ES-I3 (cell line): ENCODE results near the gene DMTF1.
"Not testable (repeated sequence)": the region's sequence is repeated elsewhere in the genome, so short reads cannot be mapped to it uniquely, and the experiment has no call there.

Source experiments
- H3K36me3 ChIP-seq: 2 replicates; pipeline ENCODE4 v1.6.1; 2013; ENCODE audit warnings: mild to moderate bottlenecking, low read length, control low read depth, moderate library complexity; ENCODE audit not compliant: insufficient read depth
- H3K4me1 ChIP-seq: 2 replicates; pipeline ENCODE4 v1.6.1; 2013; ENCODE audit warnings: mild to moderate bottlenecking, control low read depth, low read length; ENCODE audit not compliant: insufficient read depth
- H3K9ac ChIP-seq: 2 replicates; pipeline ENCODE4 v1.6.1; 2013; ENCODE audit warnings: low read depth, mild to moderate bottlenecking, low read length, moderate library complexity
- H3K9me3 ChIP-seq: 2 replicates; pipeline ENCODE4 v1.6.1; 2013; ENCODE audit warnings: mild to moderate bottlenecking, low read length, moderate library complexity; ENCODE audit not compliant: control insufficient read depth, insufficient read depth

DMTF1 gene

DNA sequence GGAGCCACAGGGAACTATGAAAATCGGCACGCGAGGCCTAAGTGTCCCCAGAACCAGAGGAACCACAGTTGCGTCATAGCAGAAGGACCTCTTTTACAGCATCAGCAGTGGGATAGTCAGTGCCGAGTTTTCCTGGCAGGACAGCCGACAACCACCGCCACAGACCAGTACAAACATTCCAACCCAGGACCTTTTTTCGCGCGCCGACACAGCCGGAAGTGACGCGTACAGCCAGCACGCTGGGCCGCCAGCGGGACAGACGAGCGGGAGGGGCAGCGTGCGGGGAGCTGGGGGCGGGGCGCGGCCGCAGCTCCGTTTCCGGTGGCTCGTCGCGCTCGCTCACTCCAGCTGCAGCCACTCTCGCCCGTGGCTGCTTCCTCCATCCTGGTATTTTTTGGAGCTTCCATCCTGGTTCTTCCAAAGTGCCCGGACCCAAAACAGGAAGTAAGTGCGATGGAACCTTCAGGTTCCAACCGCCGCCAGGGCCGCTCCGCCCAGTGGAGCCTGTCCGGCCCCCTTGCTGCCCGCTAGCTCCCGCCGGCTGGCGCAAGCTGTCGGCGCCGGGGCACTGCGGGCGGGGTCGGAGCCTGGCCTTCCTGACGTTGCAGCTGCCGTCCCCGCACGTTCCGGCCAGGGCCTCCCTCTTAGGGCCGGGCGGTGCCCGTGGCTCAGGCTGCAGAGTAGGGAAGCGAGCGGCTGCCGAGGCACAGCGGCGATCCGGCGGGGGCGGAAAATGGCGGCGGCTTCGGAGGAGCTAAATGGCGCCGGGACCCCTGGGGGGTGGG is at the start of gene DMTF1:
Gene DMTF1, plus strand, starts transcription at position 342 of the 785 bp plus-strand sequence. CDS start 12,489 bp downstream, outside the sequence.
- no peaks in the 10 kb centered on the region; the same call in 1 of the 2 replicates for H3K4me1 ChIP-seq

DNA sequence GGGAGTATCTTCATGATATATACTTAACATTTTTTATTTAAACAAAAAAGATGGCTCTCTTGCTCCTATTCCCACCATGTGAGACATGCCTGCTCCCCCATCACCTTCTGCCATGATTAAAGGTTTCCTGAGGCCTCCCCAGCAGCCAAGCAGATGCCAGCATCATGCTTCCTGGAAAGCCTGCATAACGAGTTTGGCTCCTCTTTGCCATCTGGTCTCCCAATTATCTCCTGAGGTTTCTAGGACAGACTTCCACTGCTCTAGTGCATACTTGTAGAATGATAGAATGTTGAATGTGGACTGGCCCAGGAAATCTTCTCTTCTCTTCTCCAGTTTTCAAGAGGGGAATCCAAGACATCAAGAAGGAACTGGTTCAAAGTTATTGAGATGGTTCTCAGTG is 46.9 kb upstream of the DMTF1 start:
- Histone ChIP-seq H3K9ac (no peak overlapping the region), H3K36me3 (no peaks in the 10 kb centered on the region), H3K4me1 (no peaks in the 10 kb centered on the region), H3K9me3 (peaks cover 3% of the 10 kb centered on the region; the same call in 1 of the 2 replicates)

More for the DNA sequence above, at the start of gene DMTF1:
- Histone ChIP-seq H3K36me3 (no peaks in the 10 kb centered on the region), H3K9me3 (no peaks in the 10 kb centered on the region), H3K9ac (peak within 1 kb of the TSS; percentile 76)

DNA sequence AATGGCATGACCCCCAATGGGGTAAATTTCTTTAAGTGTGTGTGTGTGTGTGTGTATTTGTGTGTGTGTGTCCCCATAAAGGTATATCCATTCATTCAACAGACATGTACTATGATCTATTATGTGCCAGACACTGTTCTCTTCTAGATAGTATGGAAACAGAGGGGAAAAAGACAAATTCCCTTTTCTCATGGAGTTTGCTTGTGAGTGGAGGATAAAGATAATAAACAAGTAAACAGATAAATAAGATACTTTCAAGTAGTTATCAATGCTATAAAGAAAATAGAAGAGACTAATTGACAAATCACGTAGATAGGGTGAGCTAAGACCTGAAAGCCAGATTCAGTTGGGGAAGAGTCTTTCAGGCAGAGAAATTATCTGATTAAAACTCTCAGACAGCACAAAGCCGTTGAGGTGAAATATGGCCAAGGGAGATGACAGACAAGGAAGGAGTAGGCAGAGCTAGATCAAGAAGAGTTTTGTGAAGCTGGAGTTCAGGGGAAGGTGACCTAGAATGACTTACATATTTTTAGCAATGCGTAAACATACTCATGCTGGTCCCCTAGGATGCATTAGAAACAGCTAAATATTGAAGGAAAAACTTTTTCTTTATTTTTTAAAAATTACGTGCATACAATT is 45.2 kb upstream of the DMTF1 start:
- no peaks in the 10 kb centered on the region for H3K4me1 ChIP-seq
- no peaks in the 10 kb centered on the region for H3K36me3 ChIP-seq
- H3K9ac ChIP-seq: no peak overlapping the region
- H3K9me3 ChIP-seq: peaks cover 3% of the 10 kb centered on the region; the same call in 1 of the 2 replicates

DNA sequence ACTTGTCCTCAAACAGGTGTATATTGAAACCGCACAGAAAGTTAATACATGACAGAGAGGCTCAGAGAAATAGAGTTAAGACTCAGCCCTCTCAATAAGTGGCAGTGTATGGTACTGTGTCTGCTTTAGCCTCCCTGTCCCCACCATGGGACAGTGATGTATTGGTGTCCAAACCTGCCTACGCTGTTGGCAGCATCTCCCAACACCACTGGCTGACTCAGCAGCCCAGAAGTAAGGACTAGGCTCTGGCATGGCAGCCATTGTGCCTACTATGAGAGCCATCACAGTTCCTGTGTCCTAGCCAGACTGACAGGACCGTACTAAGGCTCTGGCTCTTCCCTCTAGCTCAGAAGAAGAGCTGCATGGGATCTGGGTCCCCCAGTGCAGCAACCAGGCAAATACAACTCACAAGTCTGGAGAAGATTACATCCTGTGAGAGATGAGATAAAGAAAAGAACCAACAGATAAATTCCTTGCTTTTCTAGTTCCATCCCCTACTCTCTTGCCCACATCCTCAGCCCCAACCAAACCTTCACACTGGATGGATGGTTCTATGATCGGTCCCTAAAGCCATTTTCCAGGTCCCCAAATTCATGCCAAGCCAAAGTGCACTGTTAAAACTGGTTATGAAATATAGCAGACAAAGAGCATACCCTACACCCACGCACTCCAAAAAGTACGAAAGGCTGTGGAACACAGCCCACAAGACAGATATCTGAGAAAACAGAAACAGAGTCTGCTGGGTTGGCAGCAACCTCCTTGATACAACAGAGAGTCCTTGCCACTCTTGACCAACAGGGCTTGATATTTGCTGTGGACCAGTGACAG is 44.1 kb upstream of the DMTF1 start:
- Histone ChIP-seq H3K36me3 (no peaks in the 10 kb centered on the region), H3K4me1 (no peaks in the 10 kb centered on the region), H3K9ac (no peak overlapping the region), H3K9me3 (peaks cover 3% of the 10 kb centered on the region; the same call in 1 of the 2 replicates)

GRCh38 chr7:87110778-87111177 is 41.5 kb upstream of the DMTF1 start:
- H3K36me3 ChIP-seq: no peaks in the 10 kb centered on the region
- H3K4me1 ChIP-seq: no peaks in the 10 kb centered on the region
- H3K9me3 ChIP-seq: peaks cover 5% of the 10 kb centered on the region; the same call in 1 of the 2 replicates
- H3K9ac ChIP-seq: no peak overlapping the region

- Histone ChIP-seq H3K9ac (no peak overlapping the region), H3K36me3 (no peaks in the 10 kb centered on the region), H3K4me1 (no peaks in the 10 kb centered on the region), H3K9me3 (peaks cover 5% of the 10 kb centered on the region; the same call in 1 of the 2 replicates)
These were observed 40.4 kb upstream of the DMTF1 start for GRCh38 chr7:87111877-87112276.

DNA sequence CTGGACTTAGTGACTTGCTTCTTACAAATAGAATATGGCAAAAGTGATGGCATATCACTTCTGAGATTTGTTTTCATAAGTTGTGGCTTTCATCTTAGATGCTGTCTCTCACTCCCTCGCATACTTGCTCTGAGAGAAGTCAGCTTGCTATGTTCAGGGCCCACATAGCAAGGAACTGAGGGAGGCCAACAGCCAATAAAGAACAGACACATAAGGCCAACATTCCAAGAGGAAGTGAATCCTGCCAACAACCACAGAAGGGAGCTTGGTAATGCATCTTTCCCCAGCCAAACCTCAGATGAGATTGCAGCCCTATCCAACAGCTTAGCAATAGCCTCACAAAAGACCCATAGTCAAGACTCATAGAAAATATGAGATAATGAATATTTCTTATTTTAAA is 39.2 kb upstream of the DMTF1 start:
- Histone ChIP-seq H3K36me3 (no peaks in the 10 kb centered on the region), H3K9me3 (peaks cover 5% of the 10 kb centered on the region; the same call in 1 of the 2 replicates), H3K4me1 (no peaks in the 10 kb centered on the region), H3K9ac (no peak overlapping the region)

DNA sequence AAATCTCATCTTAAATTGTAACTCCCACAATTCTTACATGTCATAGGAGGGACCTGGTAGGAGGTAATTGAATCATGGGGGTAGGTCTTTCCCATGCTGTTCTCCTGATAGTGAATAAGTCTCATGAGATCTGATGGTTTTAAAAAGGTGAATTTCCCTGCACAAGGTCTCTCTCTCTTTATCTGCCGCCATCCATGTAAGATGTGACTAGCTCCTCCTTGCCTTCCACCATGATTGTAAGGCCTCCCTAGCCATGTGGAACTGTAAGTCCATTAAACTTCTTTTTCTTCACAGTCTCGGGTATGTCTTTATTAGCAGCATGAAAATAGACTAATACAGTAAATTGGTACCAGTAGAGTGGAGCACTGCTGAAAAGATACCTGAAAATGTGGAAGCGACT is 38.3 kb upstream of the DMTF1 start:
- H3K9ac ChIP-seq, H3K4me1 ChIP-seq, H3K36me3 ChIP-seq, H3K9me3 ChIP-seq: not testable (repeated sequence)

- not testable (repeated sequence) for H3K4me1 ChIP-seq, H3K9me3 ChIP-seq, H3K9ac ChIP-seq, H3K36me3 ChIP-seq
These were observed 36.5 kb upstream of the DMTF1 start for GRCh38 chr7:87115772-87116171.

- Histone ChIP-seq H3K9ac (no peak overlapping the region), H3K4me1 (no peaks in the 10 kb centered on the region), H3K9me3 (peaks cover 5% of the 10 kb centered on the region; the same call in 1 of the 2 replicates), H3K36me3 (no peaks in the 10 kb centered on the region)
These were observed 35.9 kb upstream of the DMTF1 start for GRCh38 chr7:87116315-87116714.

DNA sequence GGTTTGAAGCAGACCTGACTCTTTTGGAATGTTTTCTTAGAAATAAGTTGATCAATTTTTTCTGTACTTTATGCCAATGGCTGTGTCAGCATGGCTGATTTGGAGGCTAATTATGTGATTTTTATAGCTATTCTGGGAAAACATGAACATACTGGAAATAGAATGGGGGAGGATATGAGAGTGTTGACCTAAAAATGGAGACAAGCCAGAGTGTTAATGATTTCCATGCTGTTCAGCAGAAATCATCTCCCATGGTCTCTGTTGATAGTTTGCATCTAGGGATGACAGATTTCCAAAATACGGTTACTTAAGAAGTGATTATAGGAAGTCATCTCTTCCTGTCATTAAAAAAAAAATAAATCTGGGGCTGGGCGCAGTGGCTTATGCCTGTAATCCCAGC is 32.7 kb upstream of the DMTF1 start:
- H3K9me3 ChIP-seq: no peaks in the 10 kb centered on the region
- H3K36me3 ChIP-seq: no peaks in the 10 kb centered on the region

DNA sequence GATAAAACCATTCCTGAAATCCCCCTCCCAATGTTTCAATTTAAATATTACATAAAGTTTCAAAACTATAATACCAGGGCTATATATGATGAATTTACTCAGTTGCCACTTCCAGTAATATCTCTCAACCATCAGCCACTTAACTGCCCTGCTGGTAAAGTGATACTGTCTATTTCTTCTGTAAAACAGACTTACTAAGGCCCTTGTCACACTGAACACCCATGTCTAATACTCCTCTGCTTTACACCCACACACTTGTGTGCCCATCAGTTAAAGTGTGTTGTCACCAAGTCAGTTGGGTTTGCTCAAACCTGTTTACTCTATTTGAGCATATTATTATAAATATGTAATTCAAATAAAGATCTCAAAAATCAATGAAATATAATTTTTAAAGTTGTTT is 29.1 kb upstream of the DMTF1 start:
- Histone ChIP-seq H3K9me3 (no peaks in the 10 kb centered on the region), H3K36me3 (no peaks in the 10 kb centered on the region), H3K4me1 (no peaks in the 10 kb centered on the region), H3K9ac (no peak overlapping the region)

More for the DNA sequence above, 32.7 kb upstream of the DMTF1 start:
- Histone ChIP-seq H3K4me1 (no peaks in the 10 kb centered on the region), H3K9ac (no peak overlapping the region)

GRCh38 chr7:87127019-87127418 is 25.2 kb upstream of the DMTF1 start:
- peaks cover 11% of the 10 kb centered on the region; the same call in 1 of the 2 replicates for H3K4me1 ChIP-seq
- no peaks in the 10 kb centered on the region for H3K9me3 ChIP-seq
- no peak overlapping the region for H3K9ac ChIP-seq
- H3K36me3 ChIP-seq: no peaks in the 10 kb centered on the region

- H3K9me3 ChIP-seq: no peaks in the 10 kb centered on the region
- H3K4me1 ChIP-seq: peaks cover 11% of the 10 kb centered on the region; the same call in 1 of the 2 replicates
- peak overlapping the region; percentile 0; the same call in 1 of the 2 replicates for H3K9ac ChIP-seq
- H3K36me3 ChIP-seq: no peaks in the 10 kb centered on the region
These were observed 23.4 kb upstream of the DMTF1 start for GRCh38 chr7:87128861-87129267.
